Endothelial cell of umbilical vein (primary cell): ENCODE results near the gene ALDH6A1. TPM values are rescaled to one million over a fixed set of nuclear protein-coding genes. Genes with fewer than 3 reads are reported as not detected.

ENCODE experiments used
- BruUV-seq: library from RNA; stranded (reverse); fragments of 400-500 nt; replicated peaks from 2 replicates; lab custom pipeline; 2021; lab: Mats Ljungman, UMichigan
- CTCF ChIA-PET: fragments of 300-600, 350-600 bp; sonication (Branson Sonifier 250); formaldehyde crosslinking; loops from one replicate; lab custom pipeline; 2021; ENCODE audit warnings: antibody characterized with exemption, inconsistent platforms; lab: Charles Lee
- POLR2A ChIA-PET: fragments of 300-600, 350-600 bp; sonication (Branson Sonifier 250); formaldehyde crosslinking; loops from one replicate; lab custom pipeline; 2021; ENCODE audit warnings: antibody characterized with exemption, inconsistent platforms; lab: Charles Lee
- DNase-seq: peaks from one replicate; pipeline ENCODE4 v3.0.0-alpha.2; 2011; ENCODE audit warnings: low read depth, low spot score
- FAIRE-seq: peaks from 2 replicates; lab custom pipeline; 2011; peaks lifted over from hg19 to GRCh38; lab: Jason Lieb, UNC
- H2AFZ ChIP-seq: 2 replicates; pipeline ENCODE4 v1.6.0; 2012; ENCODE audit warnings: low read depth, low read length, control low read depth, inconsistent platforms
- H3K27ac ChIP-seq: 2 replicates; pipeline ENCODE4 v1.5.1; 2011; ENCODE audit warnings: low read depth, mild to moderate bottlenecking, control low read depth, low read length, moderate library complexity; ENCODE audit not compliant: insufficient read depth
- H3K27me3 ChIP-seq, 2 experiments: 2 replicates each; pipeline versions ENCODE4 v1.6.0 to v1.6.1; 2011; ENCODE audit warnings: low read length in 2 of 2, mixed read lengths in 1 of 2; ENCODE audit not compliant: control insufficient read depth in 2 of 2, insufficient read depth in 2 of 2
- H3K36me3 ChIP-seq, 2 experiments: 2 replicates in 1 of 2; 3 replicates in 1 of 2; pipeline ENCODE4 v1.5.1; 2011; ENCODE audit warnings: low read length in 2 of 2, mild to moderate bottlenecking in 1 of 2, moderate library complexity in 1 of 2; ENCODE audit not compliant: control insufficient read depth in 2 of 2, insufficient read depth in 2 of 2; ENCODE audit errors: extremely low read depth in 1 of 2
- H3K4me1 ChIP-seq: 3 replicates; pipeline ENCODE4 v1.5.1; 2011; ENCODE audit warnings: mild to moderate bottlenecking, low read length; ENCODE audit not compliant: control insufficient read depth, insufficient read depth; ENCODE audit errors: extremely low read depth
- H3K4me2 ChIP-seq: 2 replicates; pipeline ENCODE4 v1.6.1; 2011; ENCODE audit warnings: low read length, control low read depth, mixed read lengths; ENCODE audit not compliant: insufficient read depth
- H3K4me3 ChIP-seq, 3 experiments: fragments of 200-600 bp in 1 of 3; sonication (generic), shearing (Covaris generic) in 1 of 3; replicated peaks in 1 of 3; 2 replicates each; pipeline ENCODE4 v1.5.1; 2011 to 2016; ENCODE audit warnings: control low read depth in 3 of 3, low read length in 3 of 3, mild to moderate bottlenecking in 2 of 3, inconsistent platforms in 1 of 3, low read depth in 1 of 3, moderate library complexity in 1 of 3; ENCODE audit not compliant: insufficient read depth in 1 of 3
- H3K79me2 ChIP-seq: 2 replicates; pipeline ENCODE4 v1.6.0; 2012; ENCODE audit warnings: low read length, inconsistent platforms; ENCODE audit not compliant: control insufficient read depth, insufficient read depth
- H3K9ac ChIP-seq: replicated peaks from 2 replicates; pipeline ENCODE3; 2011; ENCODE audit warnings: low read length, control low read depth; ENCODE audit not compliant: insufficient read depth; ENCODE audit errors: extremely low read depth
- H3K9me1 ChIP-seq: replicated peaks from 3 replicates; pipeline ENCODE4 v1.6.0; 2011; ENCODE audit warnings: mild to moderate bottlenecking, low read length; ENCODE audit not compliant: control insufficient read depth, insufficient read depth; ENCODE audit errors: extremely low read depth
- H3K9me3 ChIP-seq: replicated peaks from 2 replicates; pipeline ENCODE4 v1.5.1; 2012; ENCODE audit warnings: low read length, inconsistent platforms; ENCODE audit not compliant: control insufficient read depth, insufficient read depth
- H4K20me1 ChIP-seq: replicated peaks from 2 replicates; pipeline ENCODE3; 2011; ENCODE audit warnings: mild to moderate bottlenecking, low read length; ENCODE audit not compliant: control insufficient read depth, insufficient read depth; ENCODE audit errors: extremely low read depth
- GATA2 ChIP-seq: IDR thresholded peaks from 2 replicates; pipeline ENCODE4 v1.7.0; 2011; ENCODE audit warnings: low read depth, mild to moderate bottlenecking, moderate library complexity, mixed read lengths, low read length; ENCODE audit not compliant: insufficient read length, insufficient read depth
- JUN ChIP-seq: IDR thresholded peaks from 2 replicates; pipeline ENCODE4 v1.6.1; 2011; ENCODE audit warnings: borderline replicate concordance, low read depth; ENCODE audit not compliant: insufficient read length, insufficient read depth
- MYC ChIP-seq: IDR thresholded peaks from one replicate; pipeline ENCODE4 v1.6.1; 2011; ENCODE audit warnings: mild to moderate bottlenecking, low read depth, low read length
- POLR2A ChIP-seq: IDR thresholded peaks from 2 replicates; pipeline ENCODE4 v1.6.1; 2012; ENCODE audit warnings: low read depth, mild to moderate bottlenecking, control low read depth, low read length
- POLR2AphosphoS5 ChIP-seq: IDR thresholded peaks from 2 replicates; pipeline ENCODE4 v1.6.1; 2012; ENCODE audit warnings: low read depth, mild to moderate bottlenecking, control low read depth, low read length, moderate library complexity; ENCODE audit not compliant: insufficient read depth
- dilution Hi-C: fragments of 300-500 bp; cut with MboI; formaldehyde crosslinking; loops from one replicate; pipeline ENCODE4 v1.15.0; 2019; ENCODE audit warnings: low sequenced_read_pairs; ENCODE audit not compliant: extremely low pct_ligation_motif_present
- intact Hi-C: fragments of 100-400 bp; cut with micrococcal nuclease; formaldehyde crosslinking; loops from one replicate; pipeline ENCODE4 v1.10.0; 2022
- polyA plus RNA-seq, 4 experiments: library from polyadenylated mRNA; depleted of rRNA in 3 of 4; stranded (reverse) in 3 of 4; unstranded in 1 of 4; fragments of >200 nt; gene quantifications; 2 replicates each; pipeline versions ENCODE4 v1.2.1 to v1.2.3, GENCODE V29; 2011 to 2012; ENCODE audit warnings: missing spikeins in 1 of 4
- total RNA-seq: library from RNA; stranded (reverse); gene quantifications from 2 replicates; pipeline ENCODE4 v1.2.3, GENCODE V29; 2021
- TF ChIP-seq, protein P1 (sequence below), 2 donors: IDR thresholded peaks; 1 replicate in 1 of 2; 2 replicates in 1 of 2; pipeline ENCODE4 v1.5.1; 2011; ENCODE audit warnings: low read length in 2 of 2, mild to moderate bottlenecking in 2 of 2, moderate library complexity in 2 of 2, control low read depth in 1 of 2, inconsistent platforms in 1 of 2, low read depth in 1 of 2; ENCODE audit not compliant: insufficient read depth in 1 of 2; ENCODE audit errors: extremely low read depth in 1 of 2

The ALDH6A1 gene
- total and polyA plus RNA-seq, 2 donors (not counting 3 experiments of a cell fraction or from before 2014, with no cell fraction given): 5.2 to 10.2 TPM

DNA sequence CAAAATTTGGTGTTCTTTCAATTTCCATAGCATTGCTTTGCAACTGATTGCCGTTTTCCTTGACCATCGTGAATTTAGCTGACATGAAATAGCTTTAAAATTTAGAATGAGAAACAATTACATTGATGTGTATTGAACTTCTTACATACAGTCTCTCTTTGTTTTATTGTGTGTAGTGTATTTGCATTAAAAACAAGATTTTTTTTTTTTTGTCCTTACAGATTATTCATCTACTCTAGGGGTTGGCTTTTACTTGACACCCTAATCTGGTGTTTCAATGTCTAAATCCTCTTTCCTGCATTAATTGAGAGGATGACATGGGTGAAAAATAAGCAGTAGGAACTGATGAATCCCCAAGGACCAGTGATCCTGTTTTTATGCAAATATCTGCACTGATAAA lies 21.1 kb upstream of the ALDH6A1 start:
- Histone ChIP-seq H3K9me1 (no peaks in the 10 kb centered on the region), H2AFZ (no peak overlapping the region), H3K4me3 (no peak overlapping the region), H3K36me3 (peaks cover 0 to 3% of the 10 kb centered on the region in 2 experiments), H3K27ac (no peak overlapping the region), H3K4me2 (no peak overlapping the region), H3K4me1 (no peaks in the 10 kb centered on the region), H3K27me3 (no peaks in the 10 kb centered on the region), H3K9me3 (no peaks in the 10 kb centered on the region), H3K79me2 (no peaks in the 10 kb centered on the region), H4K20me1 (no peaks in the 10 kb centered on the region), H3K9ac (no peak overlapping the region)
- CTCF ChIA-PET: no interaction called here
- DNase-seq (no peak), FAIRE-seq (no peak)
- POLR2A ChIA-PET: no interaction called here
- BruUV-seq: no TSS peak
- TF ChIP-seq POLR2AphosphoS5 (no peak), JUN (no peak), MYC (no peak), GATA2 (no peak), POLR2A (no peak)
- TF ChIP-seq, protein P1, sequence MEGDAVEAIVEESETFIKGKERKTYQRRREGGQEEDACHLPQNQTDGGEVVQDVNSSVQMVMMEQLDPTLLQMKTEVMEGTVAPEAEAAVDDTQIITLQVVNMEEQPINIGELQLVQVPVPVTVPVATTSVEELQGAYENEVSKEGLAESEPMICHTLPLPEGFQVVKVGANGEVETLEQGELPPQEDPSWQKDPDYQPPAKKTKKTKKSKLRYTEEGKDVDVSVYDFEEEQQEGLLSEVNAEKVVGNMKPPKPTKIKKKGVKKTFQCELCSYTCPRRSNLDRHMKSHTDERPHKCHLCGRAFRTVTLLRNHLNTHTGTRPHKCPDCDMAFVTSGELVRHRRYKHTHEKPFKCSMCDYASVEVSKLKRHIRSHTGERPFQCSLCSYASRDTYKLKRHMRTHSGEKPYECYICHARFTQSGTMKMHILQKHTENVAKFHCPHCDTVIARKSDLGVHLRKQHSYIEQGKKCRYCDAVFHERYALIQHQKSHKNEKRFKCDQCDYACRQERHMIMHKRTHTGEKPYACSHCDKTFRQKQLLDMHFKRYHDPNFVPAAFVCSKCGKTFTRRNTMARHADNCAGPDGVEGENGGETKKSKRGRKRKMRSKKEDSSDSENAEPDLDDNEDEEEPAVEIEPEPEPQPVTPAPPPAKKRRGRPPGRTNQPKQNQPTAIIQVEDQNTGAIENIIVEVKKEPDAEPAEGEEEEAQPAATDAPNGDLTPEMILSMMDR (IDR thresholded peaks at IDR 0.05; ENCODE audit: extremely low read depth in 1 of 2, insufficient read depth in 1 of 2, low read depth in 1 of 2, low read length in 2 of 2): no peak
- intact Hi-C loops: no loop called here
- dilution Hi-C loops: no loop called here
